NB4 (cell line): ENCODE measurements around the gene CDH18.

ENCODE experiments used
- DNase-seq: peaks from one replicate; pipeline ENCODE4 v3.0.0; 2010; ENCODE audit warnings: low read depth
- H3K4me3 ChIP-seq: one replicate; pipeline ENCODE4 v1.5.1; 2011; ENCODE audit warnings: mild to moderate bottlenecking, low read depth, low read length, moderate library complexity
- MYC ChIP-seq: IDR thresholded peaks from 2 replicates; pipeline ENCODE4 v1.6.1; 2011; ENCODE audit warnings: low read depth, low read length
- POLR2A ChIP-seq: IDR thresholded peaks from 2 replicates; pipeline ENCODE4 v1.6.1; 2011; ENCODE audit warnings: mild to moderate bottlenecking; ENCODE audit not compliant: insufficient read length; ENCODE audit errors: extremely low read depth
- TF ChIP-seq, protein P1 (sequence below): IDR thresholded peaks from one replicate; pipeline ENCODE4 v1.5.1; 2012; ENCODE audit warnings: low read depth, low read length
- TF ChIP-seq, protein P2 (sequence below): IDR thresholded peaks from 2 replicates; pipeline ENCODE4 v1.6.1; 2011; ENCODE audit warnings: low read depth, low read length

The CDH18 gene

DNA sequence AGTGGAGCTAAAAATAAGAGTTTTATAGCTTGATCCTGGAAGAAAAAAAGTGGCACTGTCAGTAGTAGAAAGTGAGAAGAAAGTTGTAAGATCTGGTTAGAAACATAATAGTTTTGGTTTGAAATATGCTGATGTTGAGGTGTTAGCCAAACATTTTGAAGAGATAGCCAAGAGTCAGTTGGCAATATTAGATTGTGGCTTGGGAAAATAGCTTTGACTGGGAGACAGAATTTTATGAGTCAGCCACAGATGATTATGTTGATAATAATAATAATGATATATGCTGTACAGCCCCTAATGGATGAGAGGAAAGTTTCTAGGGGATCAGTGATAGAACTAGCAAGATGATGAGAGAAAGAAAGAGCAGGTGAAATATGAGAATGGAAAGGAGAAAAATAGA, 12.4 kb upstream of the CDH18 start:
- DNase-seq, result no peak
- TF ChIP-seq, protein P1, sequence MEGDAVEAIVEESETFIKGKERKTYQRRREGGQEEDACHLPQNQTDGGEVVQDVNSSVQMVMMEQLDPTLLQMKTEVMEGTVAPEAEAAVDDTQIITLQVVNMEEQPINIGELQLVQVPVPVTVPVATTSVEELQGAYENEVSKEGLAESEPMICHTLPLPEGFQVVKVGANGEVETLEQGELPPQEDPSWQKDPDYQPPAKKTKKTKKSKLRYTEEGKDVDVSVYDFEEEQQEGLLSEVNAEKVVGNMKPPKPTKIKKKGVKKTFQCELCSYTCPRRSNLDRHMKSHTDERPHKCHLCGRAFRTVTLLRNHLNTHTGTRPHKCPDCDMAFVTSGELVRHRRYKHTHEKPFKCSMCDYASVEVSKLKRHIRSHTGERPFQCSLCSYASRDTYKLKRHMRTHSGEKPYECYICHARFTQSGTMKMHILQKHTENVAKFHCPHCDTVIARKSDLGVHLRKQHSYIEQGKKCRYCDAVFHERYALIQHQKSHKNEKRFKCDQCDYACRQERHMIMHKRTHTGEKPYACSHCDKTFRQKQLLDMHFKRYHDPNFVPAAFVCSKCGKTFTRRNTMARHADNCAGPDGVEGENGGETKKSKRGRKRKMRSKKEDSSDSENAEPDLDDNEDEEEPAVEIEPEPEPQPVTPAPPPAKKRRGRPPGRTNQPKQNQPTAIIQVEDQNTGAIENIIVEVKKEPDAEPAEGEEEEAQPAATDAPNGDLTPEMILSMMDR, result no peak
- TF ChIP-seq MYC, result no peak
- TF ChIP-seq, protein P2, sequence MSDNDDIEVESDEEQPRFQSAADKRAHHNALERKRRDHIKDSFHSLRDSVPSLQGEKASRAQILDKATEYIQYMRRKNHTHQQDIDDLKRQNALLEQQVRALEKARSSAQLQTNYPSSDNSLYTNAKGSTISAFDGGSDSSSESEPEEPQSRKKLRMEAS, result no peak
- TF ChIP-seq POLR2A, result no peak
- H3K4me3 ChIP-seq, result no peak overlapping the region

DNA sequence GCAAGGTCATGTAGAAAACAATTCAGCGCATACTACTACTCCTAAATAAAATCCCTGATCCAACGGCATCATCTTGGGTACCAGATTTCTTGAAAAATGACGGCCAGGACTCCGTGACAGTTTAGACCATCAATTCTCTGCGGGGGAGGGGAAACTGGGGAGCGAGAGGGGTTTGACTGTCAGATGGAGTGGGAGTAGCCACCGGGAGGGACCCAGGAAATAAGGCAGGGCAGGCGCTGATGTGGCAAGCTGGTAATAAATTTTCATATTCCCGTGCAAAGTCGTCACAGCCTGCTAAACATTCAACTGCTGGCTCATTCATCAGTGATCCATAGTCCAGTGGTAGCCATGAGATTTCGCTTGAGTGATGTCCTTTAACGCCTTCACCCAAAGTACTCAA, 457 bp upstream of the CDH18 start:
- TF ChIP-seq, protein P1, result no peak
- TF ChIP-seq MYC, result no peak
- no peak for TF ChIP-seq POLR2A
- TF ChIP-seq, protein P2, result no peak
- no peak overlapping the region for H3K4me3 ChIP-seq
- DNase-seq, result no peak

DNA sequence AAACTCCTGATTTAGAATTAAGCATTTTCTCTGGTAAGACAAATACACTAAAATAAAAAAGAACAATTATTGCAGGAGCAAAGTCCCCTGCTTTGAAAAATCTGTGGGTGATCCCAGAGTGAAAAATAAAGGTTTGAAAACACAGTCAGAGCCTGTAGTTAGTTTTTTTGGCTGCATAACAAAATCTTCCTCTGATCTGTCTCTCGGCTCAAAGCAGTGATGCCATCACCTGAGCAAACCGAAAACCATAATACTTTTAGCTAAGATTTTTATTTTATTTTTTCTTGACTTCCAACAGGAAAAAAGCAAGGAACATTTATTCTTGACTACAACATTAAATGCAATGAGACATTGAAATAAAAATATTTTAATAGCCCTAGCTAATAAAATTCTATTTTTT, 1.2 kb downstream of the CDH18 start:
- TF ChIP-seq, protein P1, result no peak
- TF ChIP-seq, protein P2, result no peak
- no peak for TF ChIP-seq MYC
- TF ChIP-seq POLR2A, result no peak
- no peak overlapping the region for H3K4me3 ChIP-seq
- no peak for DNase-seq

DNA sequence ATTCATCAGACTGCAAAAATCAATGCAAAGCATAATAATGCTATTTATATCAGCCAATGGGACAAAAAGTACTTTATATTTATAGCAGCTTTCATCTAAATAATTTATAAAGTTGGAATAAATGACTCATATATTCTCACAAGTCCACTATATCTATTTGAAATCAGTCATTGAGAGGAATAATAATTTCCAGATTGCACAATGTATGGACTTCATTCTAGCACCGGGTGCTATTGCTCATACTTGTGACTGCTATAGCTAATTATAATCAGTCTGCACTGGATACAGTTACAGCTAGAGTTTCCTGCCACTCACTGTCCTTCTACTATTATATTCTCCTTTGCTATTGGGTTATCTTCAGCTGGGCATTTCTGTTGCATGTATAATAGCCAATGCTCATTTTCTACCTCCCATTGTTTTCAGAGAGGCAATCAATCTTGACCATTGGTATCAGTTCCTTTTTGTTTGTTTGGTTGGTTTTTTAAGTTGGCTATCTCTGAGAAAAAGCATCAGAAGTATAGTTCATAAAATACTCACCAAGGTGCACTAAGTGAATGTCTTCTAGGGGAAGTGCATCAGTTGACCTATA, 1.9 kb downstream of the CDH18 start:
- DNase-seq, result no peak
- H3K4me3 ChIP-seq, result no peak overlapping the region

DNA sequence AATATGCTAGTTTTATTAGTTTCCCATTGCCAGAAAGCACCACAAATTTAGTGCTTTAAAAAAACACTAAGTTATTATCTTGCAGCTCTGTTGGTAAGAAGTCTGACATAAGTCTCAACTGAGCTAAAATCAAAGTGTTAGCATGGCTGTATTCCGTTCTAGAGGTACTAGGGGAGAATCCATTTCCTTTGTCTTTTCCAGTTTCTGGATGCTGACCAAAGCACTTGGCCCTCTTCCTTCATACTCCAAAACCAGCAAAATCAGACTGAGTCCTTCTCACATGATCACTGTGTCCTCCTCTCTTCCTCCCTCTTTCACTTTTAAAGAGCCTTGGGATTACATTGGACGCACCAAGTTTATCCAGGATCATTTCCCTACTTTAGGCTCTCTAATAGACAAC, 9.5 kb downstream of the CDH18 start:
- TF ChIP-seq MYC (no peak), POLR2A (no peak)
- TF ChIP-seq, protein P1, result no peak
- no peak overlapping the region for H3K4me3 ChIP-seq
- no peak for DNase-seq

More for the DNA sequence above, 1.9 kb downstream of the CDH18 start:
- TF ChIP-seq, protein P1, result no peak
- TF ChIP-seq, protein P2, result no peak
- TF ChIP-seq POLR2A (no peak), MYC (no peak)

DNA sequence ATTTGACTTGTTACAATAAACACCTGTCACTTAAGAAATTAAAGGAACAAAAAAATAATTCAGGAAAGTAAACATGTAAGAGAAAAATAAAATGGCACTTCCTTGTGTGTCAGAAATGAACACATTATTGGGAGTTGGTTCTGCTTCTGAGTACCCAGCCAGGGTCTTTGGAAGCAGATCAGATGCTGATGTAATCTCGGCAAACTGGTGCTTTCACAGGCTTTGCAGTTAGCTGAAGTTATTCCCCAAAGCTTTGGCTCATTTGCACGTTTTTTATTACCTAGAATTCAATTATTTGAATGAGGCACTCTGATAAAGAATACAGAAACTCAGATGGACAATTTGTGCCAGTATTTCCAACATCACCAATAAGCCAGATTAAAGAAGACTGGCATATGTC, 10.9 kb downstream of the CDH18 start:
- no peak for DNase-seq
- TF ChIP-seq, protein P1, result no peak
- TF ChIP-seq POLR2A (no peak), MYC (no peak)
- TF ChIP-seq, protein P2, result no peak
- no peak overlapping the region for H3K4me3 ChIP-seq
